ENCODE results near the gene SLC28A1.
"Not testable (repeated sequence)": the region's sequence is repeated elsewhere in the genome, so short reads cannot be mapped to it uniquely, and the experiment has no call there.

SLC28A1 gene

DNA sequence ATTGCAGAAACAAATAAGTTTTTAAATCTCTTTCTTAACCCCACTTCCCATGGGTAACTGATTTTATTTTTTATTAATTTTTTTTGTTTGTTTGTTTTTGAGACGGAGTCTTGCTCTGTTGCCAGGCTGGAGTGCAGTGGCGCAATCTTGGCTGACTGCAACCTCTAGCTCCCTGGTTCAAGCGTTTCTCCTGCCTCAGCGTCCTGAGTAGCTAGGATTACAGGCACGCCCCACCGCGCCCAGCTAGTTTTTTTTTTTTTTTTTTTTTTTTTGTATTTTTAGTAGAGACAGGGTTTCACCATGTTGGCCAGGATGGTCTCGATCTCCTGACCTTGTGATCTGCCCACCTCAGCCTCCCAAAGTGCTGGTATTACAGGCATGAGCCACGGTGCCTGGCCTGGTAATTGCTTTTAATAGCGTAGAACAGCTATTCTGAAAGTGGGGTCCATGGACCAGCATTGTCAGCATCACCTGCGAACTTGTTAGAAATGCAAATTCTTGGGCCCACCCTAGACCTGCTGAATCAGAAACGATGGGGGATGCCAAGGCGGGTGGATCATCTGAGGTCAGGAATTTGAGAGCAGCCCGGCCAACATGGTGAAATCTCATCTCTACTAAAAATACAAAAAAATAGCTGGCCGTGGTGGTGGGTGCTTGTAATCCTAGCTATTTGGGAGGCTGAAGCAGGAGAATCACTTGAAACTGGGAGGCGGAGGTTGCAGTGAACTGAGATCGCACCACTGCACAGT is 40.5 kb downstream of the SLC28A1 start:
- H3K4me2 ChIP-seq (ENCODE audit: low read length); H3K4ac ChIP-seq (ENCODE audit: low read depth, low read length); H2BK12ac ChIP-seq (ENCODE audit: low read length); H3K14ac ChIP-seq (ENCODE audit: low read length); H3K27ac ChIP-seq (ENCODE audit: low read depth, low read length); H4K91ac ChIP-seq (ENCODE audit: low read depth, low read length); H4K8ac ChIP-seq (ENCODE audit: low read depth, low read length); H3K9ac ChIP-seq (ENCODE audit: low read length); H3K18ac ChIP-seq (ENCODE audit: low read length); H3K27me3 ChIP-seq (ENCODE audit: insufficient read depth, low read length); H2BK5ac ChIP-seq (ENCODE audit: low read depth, low read length, poor library complexity); H2AFZ ChIP-seq (ENCODE audit: insufficient read depth, low read length, poor library complexity); H2BK120ac ChIP-seq (ENCODE audit: insufficient read depth, low read length, poor library complexity); H3K36me3 ChIP-seq (ENCODE audit: control insufficient read depth in 1 of 2, insufficient read depth in 2 of 2, low read length in 2 of 2); H4K12ac ChIP-seq (ENCODE audit: low read depth, low read length); H3K79me2 ChIP-seq (ENCODE audit: control insufficient read depth, insufficient read depth, low read length, poor library complexity); H3K79me1 ChIP-seq (ENCODE audit: low read length); H3K23ac ChIP-seq (ENCODE audit: low read length); H3K9me3 ChIP-seq (ENCODE audit: insufficient read depth, low read depth, low read length); H2AK5ac ChIP-seq (ENCODE audit: low read length); H3K4me3 ChIP-seq (ENCODE audit: low read depth, low read length): not testable (repeated sequence)
- peaks cover 11 to 17% of the 10 kb centered on the region in 2 experiments for H3K4me1 ChIP-seq (ENCODE audit: control insufficient read depth in 1 of 2, insufficient read depth in 2 of 2, low read length in 2 of 2)
- DNase-seq, result peak; percentile 18 to 63
- WGBS (ENCODE audit: extremely low coverage, insufficient coverage, insufficient read length), result no CpG with 5 or more reads among the region's 17 CpGs

DNA sequence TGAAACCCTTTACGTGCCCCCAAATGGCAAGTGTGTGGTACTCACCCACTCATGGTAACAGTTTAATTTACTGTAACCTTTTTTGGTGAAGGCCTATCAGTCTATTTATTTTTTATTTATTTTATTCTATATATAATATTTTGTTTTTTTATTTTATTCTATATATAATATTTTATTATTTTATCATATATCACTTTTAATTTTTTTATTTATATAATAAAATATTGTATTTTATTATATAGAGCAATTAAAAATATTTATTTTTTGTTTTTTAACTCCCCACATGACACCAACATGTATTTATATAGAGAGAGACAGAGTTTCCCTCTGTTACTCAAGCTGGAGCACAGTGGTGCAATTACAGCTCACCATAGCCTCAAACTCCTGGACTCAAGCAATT is 41.4 kb downstream of the SLC28A1 start:
- Histone ChIP-seq H3K36me3 (ENCODE audit: control insufficient read depth in 1 of 2, insufficient read depth in 2 of 2, low read length in 2 of 2) (no peaks in the 10 kb centered on the region), H3K79me1 (ENCODE audit: low read length) (peaks cover 6% of the 10 kb centered on the region), H3K4ac (ENCODE audit: low read depth, low read length) (no peak overlapping the region), H3K27ac (ENCODE audit: low read depth, low read length) (no peak overlapping the region), H3K27me3 (ENCODE audit: insufficient read depth, low read length) (no peaks in the 10 kb centered on the region), H4K12ac (ENCODE audit: low read depth, low read length) (no peak overlapping the region), H2AFZ (ENCODE audit: insufficient read depth, low read length, poor library complexity) (no peak overlapping the region), H3K79me2 (ENCODE audit: control insufficient read depth, insufficient read depth, low read length, poor library complexity) (no peaks in the 10 kb centered on the region), H3K9ac (ENCODE audit: low read length) (no peak overlapping the region), H3K14ac (ENCODE audit: low read length) (no peak overlapping the region), H4K91ac (ENCODE audit: low read depth, low read length) (no peak overlapping the region), H3K4me2 (ENCODE audit: low read length) (no peak overlapping the region), H4K8ac (ENCODE audit: low read depth, low read length) (no peak overlapping the region), H3K4me1 (ENCODE audit: control insufficient read depth in 1 of 2, insufficient read depth in 2 of 2, low read length in 2 of 2) (peaks cover 15 to 19% of the 10 kb centered on the region in 2 experiments), H3K4me3 (ENCODE audit: low read depth, low read length) (no peak overlapping the region), H3K23ac (ENCODE audit: low read length) (no peak overlapping the region), H2BK120ac (ENCODE audit: insufficient read depth, low read length, poor library complexity) (no peak overlapping the region), H3K18ac (ENCODE audit: low read length) (no peak overlapping the region), H3K9me3 (ENCODE audit: insufficient read depth, low read depth, low read length) (no peaks in the 10 kb centered on the region), H2BK5ac (ENCODE audit: low read depth, low read length, poor library complexity) (no peak overlapping the region), H2BK12ac (ENCODE audit: low read length) (no peak overlapping the region), H2AK5ac (ENCODE audit: low read length) (no peak overlapping the region)
- no peak for DNase-seq
- WGBS (ENCODE audit: extremely low coverage, insufficient coverage, insufficient read length), result no CpG with 5 or more reads among the region's 1 CpG

DNA sequence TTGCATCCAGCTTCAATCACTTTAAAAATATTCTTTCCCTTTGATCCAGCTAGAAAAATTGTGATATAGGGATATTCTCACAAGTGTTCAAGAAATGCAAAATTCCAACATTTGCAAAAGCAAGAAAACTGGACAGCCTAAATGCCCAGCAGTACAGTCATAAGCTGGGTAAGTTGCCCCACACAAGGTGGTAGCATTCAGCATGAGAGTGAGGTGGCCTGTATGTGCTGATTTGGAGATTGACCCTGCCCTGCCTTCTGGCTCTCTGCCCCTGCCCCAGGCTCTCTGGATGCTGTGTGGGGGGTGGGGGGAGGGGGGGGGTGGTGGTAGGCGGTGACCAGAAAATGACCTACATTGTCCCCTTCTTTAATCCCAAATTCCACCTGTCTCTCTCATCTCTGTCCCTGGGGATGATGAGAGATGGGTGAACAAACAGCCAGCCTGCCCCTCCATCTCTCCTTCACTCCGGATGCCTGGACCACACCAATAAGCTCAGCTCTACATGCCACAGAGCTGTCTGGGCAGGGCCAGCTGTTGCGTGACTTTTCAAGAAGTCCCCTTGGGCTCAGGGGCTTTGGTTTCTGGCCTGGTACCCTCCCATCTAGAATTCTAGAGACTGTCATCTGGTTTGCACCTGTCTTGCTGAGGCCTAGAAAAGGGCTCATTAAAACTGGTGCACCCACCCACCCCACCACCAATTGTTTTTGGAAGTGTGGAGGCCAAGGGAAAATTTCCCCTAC is 42.2 kb downstream of the SLC28A1 start:
- H2BK120ac ChIP-seq (ENCODE audit: insufficient read depth, low read length, poor library complexity), result no peak overlapping the region
- H3K27me3 ChIP-seq (ENCODE audit: insufficient read depth, low read length), result no peaks in the 10 kb centered on the region
- WGBS (ENCODE audit: extremely low coverage, insufficient coverage, insufficient read length), result no CpG with 5 or more reads among the region's 3 CpGs
- H3K9ac ChIP-seq (ENCODE audit: low read length), result no peak overlapping the region
- H3K36me3 ChIP-seq (ENCODE audit: control insufficient read depth in 1 of 2, insufficient read depth in 2 of 2, low read length in 2 of 2), result no peaks in the 10 kb centered on the region
- H3K79me1 ChIP-seq (ENCODE audit: low read length), result peaks cover 6% of the 10 kb centered on the region
- no peak overlapping the region for H3K4me3 ChIP-seq (ENCODE audit: low read depth, low read length)
- H3K14ac ChIP-seq (ENCODE audit: low read length), result no peak overlapping the region
- no peak overlapping the region for H4K12ac ChIP-seq (ENCODE audit: low read depth, low read length)
- peak overlapping the region; percentile 20 for H4K91ac ChIP-seq (ENCODE audit: low read depth, low read length)
- no peak overlapping the region for H4K8ac ChIP-seq (ENCODE audit: low read depth, low read length)
- no peak overlapping the region for H2BK5ac ChIP-seq (ENCODE audit: low read depth, low read length, poor library complexity)
- H3K23ac ChIP-seq (ENCODE audit: low read length), result no peak overlapping the region
- DNase-seq, result peak; percentile 32 to 62
- no peak overlapping the region for H3K27ac ChIP-seq (ENCODE audit: low read depth, low read length)
- no peak overlapping the region for H3K4ac ChIP-seq (ENCODE audit: low read depth, low read length)
- H3K4me1 ChIP-seq (ENCODE audit: control insufficient read depth in 1 of 2, insufficient read depth in 2 of 2, low read length in 2 of 2), result peaks cover 15 to 19% of the 10 kb centered on the region in 2 experiments
- no peak overlapping the region for H2AK5ac ChIP-seq (ENCODE audit: low read length)
- H3K79me2 ChIP-seq (ENCODE audit: control insufficient read depth, insufficient read depth, low read length, poor library complexity), result no peaks in the 10 kb centered on the region
- H3K9me3 ChIP-seq (ENCODE audit: insufficient read depth, low read depth, low read length), result no peaks in the 10 kb centered on the region
- H2AFZ ChIP-seq (ENCODE audit: insufficient read depth, low read length, poor library complexity), result no peak overlapping the region
- H2BK12ac ChIP-seq (ENCODE audit: low read length), result no peak overlapping the region
- no peak overlapping the region for H3K4me2 ChIP-seq (ENCODE audit: low read length)
- H3K18ac ChIP-seq (ENCODE audit: low read length), result no peak overlapping the region

DNA sequence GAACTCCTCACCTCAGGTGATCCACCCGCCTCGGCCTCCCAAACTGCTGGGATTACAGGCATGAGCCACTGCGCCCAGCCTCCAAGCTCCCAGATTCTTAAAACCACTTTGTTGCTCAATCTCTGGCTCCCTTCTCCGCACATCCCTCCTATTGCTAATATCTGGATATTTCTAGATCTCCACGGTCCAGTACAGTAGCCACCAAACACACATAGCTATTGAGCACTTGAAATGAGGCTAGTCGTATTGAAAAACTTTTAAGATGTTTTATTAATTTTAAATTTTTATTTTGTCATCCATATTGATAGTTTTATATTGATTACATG is 44.3 kb downstream of the SLC28A1 start:
- peak in 1 of 2 donors; percentile 11 for DNase-seq
- H3K27ac ChIP-seq (ENCODE audit: low read depth, low read length), result no peak overlapping the region

More for the DNA sequence above, 44.3 kb downstream of the SLC28A1 start:
- Histone ChIP-seq H2BK120ac (ENCODE audit: insufficient read depth, low read length, poor library complexity) (no peak overlapping the region), H3K4me2 (ENCODE audit: low read length) (no peak overlapping the region), H2BK5ac (ENCODE audit: low read depth, low read length, poor library complexity) (no peak overlapping the region), H3K79me2 (ENCODE audit: control insufficient read depth, insufficient read depth, low read length, poor library complexity) (no peaks in the 10 kb centered on the region), H3K18ac (ENCODE audit: low read length) (no peak overlapping the region), H3K4ac (ENCODE audit: low read depth, low read length) (no peak overlapping the region), H3K9me3 (ENCODE audit: insufficient read depth, low read depth, low read length) (no peaks in the 10 kb centered on the region), H2AK5ac (ENCODE audit: low read length) (no peak overlapping the region), H3K4me1 (ENCODE audit: control insufficient read depth in 1 of 2, insufficient read depth in 2 of 2, low read length in 2 of 2) (peaks cover 12 to 14% of the 10 kb centered on the region in 2 experiments), H4K91ac (ENCODE audit: low read depth, low read length) (no peak overlapping the region), H4K8ac (ENCODE audit: low read depth, low read length) (no peak overlapping the region), H3K4me3 (ENCODE audit: low read depth, low read length) (no peak overlapping the region), H3K14ac (ENCODE audit: low read length) (no peak overlapping the region), H3K9ac (ENCODE audit: low read length) (no peak overlapping the region), H3K36me3 (ENCODE audit: control insufficient read depth in 1 of 2, insufficient read depth in 2 of 2, low read length in 2 of 2) (no peaks in the 10 kb centered on the region), H2AFZ (ENCODE audit: insufficient read depth, low read length, poor library complexity) (no peak overlapping the region), H4K12ac (ENCODE audit: low read depth, low read length) (no peak overlapping the region), H2BK12ac (ENCODE audit: low read length) (no peak overlapping the region), H3K23ac (ENCODE audit: low read length) (no peak overlapping the region), H3K27me3 (ENCODE audit: insufficient read depth, low read length) (no peaks in the 10 kb centered on the region), H3K79me1 (ENCODE audit: low read length) (peaks cover 5% of the 10 kb centered on the region)
- WGBS (ENCODE audit: extremely low coverage, insufficient coverage, insufficient read length), result no CpG with 5 or more reads among the region's 6 CpGs

Data from trophoblast cell (in vitro differentiated cells and primary cell).